Vagina (tissue), 2 donors: Measurements from ENCODE around the gene ZNF660. TPM values are rescaled to one million over a fixed set of nuclear protein-coding genes. Genes with fewer than 3 reads are reported as not detected.

ENCODE experiments used
- DNase-seq, 2 donors: peaks; one replicate each; pipeline ENCODE4 v3.0.0-alpha.2; 2017; ENCODE audit errors: extremely low spot score in 2 of 2
- H3K27ac ChIP-seq: fragments of 200-600 bp; sonication (generic); one replicate; pipeline ENCODE4 v1.5.1; 2019
- H3K27me3 ChIP-seq: fragments of 200-600 bp; sonication (generic); one replicate; pipeline ENCODE4 v1.5.1; 2019
- H3K36me3 ChIP-seq, 2 donors: fragments of 200-600 bp; sonication (generic); one replicate each; pipeline ENCODE4 v1.5.1; 2017 to 2019
- H3K4me1 ChIP-seq: fragments of 200-600 bp; sonication (generic); one replicate; pipeline ENCODE4 v1.5.1; 2019
- H3K4me3 ChIP-seq, 2 donors: fragments of 200-600 bp; sonication (generic); 1 replicate in 1 of 2; 2 replicates in 1 of 2; pipeline ENCODE4 v1.5.1; 2016 to 2019
- H3K9me3 ChIP-seq: fragments of 200-600 bp; sonication (generic); one replicate; pipeline ENCODE4 v1.5.1; 2019
- POLR2A ChIP-seq, 2 donors: fragments of 450-650 bp; IDR thresholded peaks; one replicate each; pipeline ENCODE4 v1.6.1; 2017; ENCODE audit warnings: antibody characterized with exemption in 2 of 2, mild to moderate bottlenecking in 2 of 2, moderate library complexity in 2 of 2
- POLR2AphosphoS5 ChIP-seq, 2 donors: sonication (generic); formaldehyde crosslinking; IDR thresholded peaks; one replicate each; pipeline ENCODE4 v1.9.0; 2017; ENCODE audit warnings: antibody characterized with exemption in 2 of 2, mild to moderate bottlenecking in 2 of 2, low read depth in 1 of 2; ENCODE audit not compliant: insufficient read depth in 1 of 2
- intact Hi-C: fragments of 100-400 bp; cut with DNase I; formaldehyde crosslinking; loops from one replicate; pipeline ENCODE4 v1.15.1; 2023
- total RNA-seq: library from RNA; depleted of rRNA; stranded (reverse); fragments of >200 nt; gene quantifications from one replicate; pipeline ENCODE4 v1.2.3, GENCODE V29; 2016
- TF ChIP-seq, protein P1 (sequence below), 3 experiments: fragments of 450-650 bp in 2 of 3; fragments of 200-600 bp in 1 of 3; sonication (generic) in 1 of 3; IDR thresholded peaks; one replicate each; pipeline ENCODE4 v1.5.1; 2017 to 2019; ENCODE audit warnings: antibody characterized with exemption in 3 of 3, mild to moderate bottlenecking in 2 of 3, moderate library complexity in 2 of 3

ZNF660 gene
- total RNA-seq, 1 donor from 2014 or later = 0.98 TPM

DNA sequence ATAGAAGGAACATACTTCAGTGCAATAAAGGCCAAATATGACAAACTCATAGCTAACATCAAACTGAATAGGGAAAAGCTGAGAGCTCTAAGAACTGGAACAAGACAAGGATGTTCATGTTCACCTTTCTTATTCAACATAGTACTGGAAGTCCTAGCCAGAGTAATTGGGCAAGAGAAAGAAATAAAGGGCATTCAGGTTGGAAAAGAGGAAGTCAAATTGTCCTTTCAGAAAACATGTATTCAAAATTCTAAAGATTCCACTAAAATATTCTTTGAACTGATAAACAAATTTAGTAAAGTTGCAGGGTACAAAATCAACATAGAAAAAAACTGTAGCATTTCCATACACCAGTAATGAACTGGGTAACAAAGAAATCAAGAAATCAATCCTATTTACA is 27.9 kb downstream of the ZNF660 start:
- DNase-seq = no peak
- Histone ChIP-seq H3K9me3 (no peaks in the 10 kb centered on the region), H3K4me1 (no peaks in the 10 kb centered on the region), H3K36me3 (no peaks in the 10 kb centered on the region), H3K27me3 (no peaks in the 10 kb centered on the region), H3K27ac (no peak overlapping the region), H3K4me3 (no peak overlapping the region)
- intact Hi-C loops = no loop called here
- TF ChIP-seq, protein P1, sequence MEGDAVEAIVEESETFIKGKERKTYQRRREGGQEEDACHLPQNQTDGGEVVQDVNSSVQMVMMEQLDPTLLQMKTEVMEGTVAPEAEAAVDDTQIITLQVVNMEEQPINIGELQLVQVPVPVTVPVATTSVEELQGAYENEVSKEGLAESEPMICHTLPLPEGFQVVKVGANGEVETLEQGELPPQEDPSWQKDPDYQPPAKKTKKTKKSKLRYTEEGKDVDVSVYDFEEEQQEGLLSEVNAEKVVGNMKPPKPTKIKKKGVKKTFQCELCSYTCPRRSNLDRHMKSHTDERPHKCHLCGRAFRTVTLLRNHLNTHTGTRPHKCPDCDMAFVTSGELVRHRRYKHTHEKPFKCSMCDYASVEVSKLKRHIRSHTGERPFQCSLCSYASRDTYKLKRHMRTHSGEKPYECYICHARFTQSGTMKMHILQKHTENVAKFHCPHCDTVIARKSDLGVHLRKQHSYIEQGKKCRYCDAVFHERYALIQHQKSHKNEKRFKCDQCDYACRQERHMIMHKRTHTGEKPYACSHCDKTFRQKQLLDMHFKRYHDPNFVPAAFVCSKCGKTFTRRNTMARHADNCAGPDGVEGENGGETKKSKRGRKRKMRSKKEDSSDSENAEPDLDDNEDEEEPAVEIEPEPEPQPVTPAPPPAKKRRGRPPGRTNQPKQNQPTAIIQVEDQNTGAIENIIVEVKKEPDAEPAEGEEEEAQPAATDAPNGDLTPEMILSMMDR (IDR thresholded peaks at IDR 0.05) = no peak

DNA sequence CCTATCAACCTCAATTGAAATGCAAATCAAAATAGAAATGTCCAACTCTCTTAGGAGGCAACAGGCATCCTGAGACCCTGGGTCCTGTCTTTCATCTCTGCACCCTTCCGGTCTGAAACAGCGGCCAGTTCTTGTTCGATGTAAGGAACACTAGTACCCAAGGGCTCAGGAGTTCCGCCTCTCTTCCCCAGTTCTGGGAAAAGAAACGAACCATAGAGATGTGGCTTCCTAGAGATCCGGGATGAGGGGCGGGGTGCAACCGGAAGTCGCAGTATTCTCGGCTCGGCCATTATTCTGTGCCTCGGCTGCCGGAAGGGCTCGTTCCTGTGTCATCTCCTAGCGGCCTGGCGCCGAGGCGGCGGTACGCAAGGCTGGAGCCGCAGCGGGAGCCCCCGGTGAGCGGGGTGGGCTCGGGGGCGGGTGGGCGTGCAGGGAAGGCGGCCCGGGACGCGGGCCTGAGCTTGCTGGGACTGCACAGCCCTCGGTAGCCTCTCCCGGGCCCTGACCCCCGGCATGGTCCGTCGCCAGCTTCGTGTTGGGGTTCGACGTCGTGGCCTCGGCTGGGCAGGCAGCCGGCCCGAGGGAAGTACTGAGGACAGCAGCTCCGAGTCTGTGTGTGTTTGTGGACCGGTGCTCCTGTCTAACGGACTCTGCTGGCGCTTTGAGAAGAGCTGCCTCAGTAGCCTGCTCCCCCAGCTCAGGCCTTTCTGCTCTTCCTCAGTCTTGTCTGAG is 40.2 kb downstream of the ZNF660 start, which contains the start of gene ZNF197:
TSS of gene ZNF197 (plus strand) at position 288 of the 732 bp plus-strand sequence. CDS start 4,119 bp downstream, outside the sequence.
- H3K27ac ChIP-seq = peak within 1 kb of the TSS; percentile 63
- intact Hi-C loops = no loop called here
- DNase-seq = peak in 1 of 2 donors; percentile 88
- peaks cover 0 to 11% of the 10 kb centered on the region in 2 donors for H3K36me3 ChIP-seq
- TF ChIP-seq, protein P1 (IDR thresholded peaks at IDR 0.05) = no peak
- TF ChIP-seq POLR2A (IDR thresholded peaks at IDR 0.05) (no peak), POLR2AphosphoS5 (IDR thresholded peaks at IDR 0.05; ENCODE audit: insufficient read depth in 1 of 2, low read depth in 1 of 2) (peak; percentile 53 to 79)
- no peaks in the 10 kb centered on the region for H3K27me3 ChIP-seq
- H3K9me3 ChIP-seq = no peaks in the 10 kb centered on the region
- H3K4me1 ChIP-seq = peaks cover 23% of the 10 kb centered on the region
- peak within 1 kb of the TSS; percentile 53 to 99 for H3K4me3 ChIP-seq

DNA sequence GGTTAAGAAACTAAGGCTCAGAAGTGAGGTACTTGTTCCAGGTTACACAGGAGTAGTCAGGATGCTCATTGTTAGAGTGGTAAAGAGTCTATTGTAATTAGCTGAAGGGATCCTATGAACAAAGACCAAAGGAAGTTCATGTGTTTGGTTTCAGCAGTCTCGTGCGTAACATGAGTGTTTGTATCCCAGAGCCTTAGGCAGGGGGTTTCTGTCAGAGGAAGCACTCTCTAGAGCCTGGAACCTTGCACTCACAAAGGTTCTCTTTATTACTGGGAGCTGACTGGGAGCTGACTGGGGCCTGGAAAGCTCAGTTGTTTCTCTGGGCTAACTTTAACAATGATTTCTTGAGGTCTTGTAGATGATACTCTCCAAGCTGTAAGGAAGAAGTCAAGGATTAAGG is 44.0 kb downstream of the ZNF660 start:
- no peak for DNase-seq
- Histone ChIP-seq H3K27ac (no peak overlapping the region), H3K36me3 (peaks cover 0 to 45% of the 10 kb centered on the region in 2 donors), H3K27me3 (no peaks in the 10 kb centered on the region), H3K4me1 (peaks cover 23% of the 10 kb centered on the region), H3K4me3 (no peak overlapping the region), H3K9me3 (no peaks in the 10 kb centered on the region)
- TF ChIP-seq, protein P1 (IDR thresholded peaks at IDR 0.05) = no peak
- TF ChIP-seq POLR2AphosphoS5 (IDR thresholded peaks at IDR 0.05; ENCODE audit: insufficient read depth in 1 of 2, low read depth in 1 of 2) (no peak), POLR2A (IDR thresholded peaks at IDR 0.05) (no peak)
- intact Hi-C loops = no loop called here

DNA sequence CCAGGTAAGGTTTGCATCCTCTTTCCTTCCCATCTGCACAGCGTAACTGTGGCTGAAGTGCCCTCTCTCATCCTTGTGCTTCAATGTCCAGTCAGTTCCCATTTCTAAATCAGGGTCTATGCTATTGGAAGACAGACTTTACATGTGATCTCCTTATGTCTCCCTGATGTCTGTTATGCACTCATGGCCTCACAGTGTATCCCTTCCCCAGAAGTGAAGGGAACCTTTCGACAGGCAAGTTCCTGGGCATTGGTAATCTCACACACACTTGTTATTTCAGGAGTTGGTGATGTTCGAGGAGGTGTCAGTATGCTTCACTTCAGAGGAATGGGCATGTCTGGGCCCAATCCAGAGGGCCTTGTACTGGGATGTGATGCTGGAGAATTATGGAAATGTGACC is 47.4 kb downstream of the ZNF660 start:
- peaks cover 0 to 79% of the 10 kb centered on the region in 2 donors for H3K36me3 ChIP-seq
- intact Hi-C loops = no loop called here
- no peak overlapping the region for H3K4me3 ChIP-seq

More for the DNA sequence above, 47.4 kb downstream of the ZNF660 start:
- TF ChIP-seq POLR2A (IDR thresholded peaks at IDR 0.05) = no peak
- TF ChIP-seq, protein P1 (IDR thresholded peaks at IDR 0.05) = no peak
- no peak for TF ChIP-seq POLR2AphosphoS5 (IDR thresholded peaks at IDR 0.05; ENCODE audit: insufficient read depth in 1 of 2, low read depth in 1 of 2)
- no peak overlapping the region for H3K27ac ChIP-seq
- peaks cover 6% of the 10 kb centered on the region for H3K4me1 ChIP-seq
- DNase-seq = no peak
- no peaks in the 10 kb centered on the region for H3K27me3 ChIP-seq
- no peaks in the 10 kb centered on the region for H3K9me3 ChIP-seq
